H9 (cell line): ENCODE data around the gene IQSEC1. TPM values are rescaled to one million over a fixed set of nuclear protein-coding genes. Genes with fewer than 3 reads are reported as not detected.

ENCODE experiments used
- DNase-seq: peaks from one replicate; pipeline ENCODE4 v3.0.0-alpha.2; 2017
- H2AFZ ChIP-seq: one replicate; pipeline ENCODE4 v1.6.1; 2013; ENCODE audit warnings: mild to moderate bottlenecking, low read length, control low read depth, moderate library complexity
- H2AK5ac ChIP-seq: 2 replicates; pipeline ENCODE4 v1.6.1; 2013; ENCODE audit warnings: low read length, control low read depth, mixed read lengths; ENCODE audit not compliant: insufficient read length
- H2BK120ac ChIP-seq: one replicate; pipeline ENCODE4 v1.6.1; 2013; ENCODE audit warnings: low read depth, mild to moderate bottlenecking, low read length, control low read depth, inconsistent platforms; ENCODE audit not compliant: poor library complexity, severe bottlenecking
- H2BK12ac ChIP-seq: 2 replicates; pipeline ENCODE4 v1.6.1; 2013; ENCODE audit warnings: low read length, control low read depth, mixed read lengths, low read depth; ENCODE audit not compliant: insufficient read length
- H2BK15ac ChIP-seq: 2 replicates; pipeline ENCODE4 v1.6.1; 2013; ENCODE audit warnings: low read depth, low read length, control low read depth
- H2BK20ac ChIP-seq: one replicate; pipeline ENCODE4 v1.6.1; 2013; ENCODE audit warnings: low read depth, mild to moderate bottlenecking, low read length, control low read depth, inconsistent platforms; ENCODE audit not compliant: poor library complexity, severe bottlenecking
- H2BK5ac ChIP-seq: 2 replicates; pipeline ENCODE4 v1.6.1; 2013; ENCODE audit warnings: low read length, control low read depth, mixed read lengths; ENCODE audit not compliant: insufficient read length
- H3K14ac ChIP-seq: 2 replicates; pipeline ENCODE4 v1.6.1; 2013; ENCODE audit warnings: low read length, control low read depth; ENCODE audit not compliant: insufficient read depth
- H3K18ac ChIP-seq: 2 replicates; pipeline ENCODE4 v1.6.1; 2013; ENCODE audit warnings: low read depth, mild to moderate bottlenecking, mixed read lengths, low read length, control low read depth; ENCODE audit not compliant: insufficient read length
- H3K23ac ChIP-seq: 2 replicates; pipeline ENCODE4 v1.6.1; 2013; ENCODE audit warnings: low read length, control low read depth, mixed read lengths, low read depth; ENCODE audit not compliant: insufficient read length
- H3K23me2 ChIP-seq: 2 replicates; pipeline ENCODE4 v1.6.1; 2013; ENCODE audit warnings: low read depth, mild to moderate bottlenecking, mixed read lengths, low read length, control low read depth; ENCODE audit not compliant: insufficient read length, poor library complexity, severe bottlenecking
- H3K27ac ChIP-seq: 2 replicates; pipeline ENCODE4 v1.5.1; 2013; ENCODE audit warnings: low read length, control low read depth, mixed read lengths, low read depth; ENCODE audit not compliant: insufficient read length
- H3K27me3 ChIP-seq: 2 replicates; pipeline ENCODE4 v1.6.1; 2013; ENCODE audit warnings: low read length, control low read depth, inconsistent platforms; ENCODE audit not compliant: insufficient read depth
- H3K4ac ChIP-seq: 2 replicates; pipeline ENCODE4 v1.6.1; 2013; ENCODE audit warnings: low read depth, mild to moderate bottlenecking, control low read depth, inconsistent platforms, low read length, moderate library complexity
- H3K4me1 ChIP-seq: 2 replicates; pipeline ENCODE4 v1.6.1; 2013; ENCODE audit warnings: low read length, control low read depth, inconsistent platforms; ENCODE audit not compliant: insufficient read depth
- H3K4me2 ChIP-seq: 2 replicates; pipeline ENCODE4 v1.6.1; 2013; ENCODE audit warnings: low read length, control low read depth, mixed read lengths; ENCODE audit not compliant: insufficient read length, insufficient read depth
- H3K56ac ChIP-seq: 2 replicates; pipeline ENCODE4 v1.6.1; 2013; ENCODE audit warnings: low read depth, mild to moderate bottlenecking, mixed read lengths, low read length, control low read depth; ENCODE audit not compliant: insufficient read length
- H3K79me1 ChIP-seq: 2 replicates; pipeline ENCODE4 v1.6.1; 2013; ENCODE audit warnings: low read depth, mild to moderate bottlenecking, moderate library complexity, low read length, control low read depth, inconsistent platforms; ENCODE audit not compliant: insufficient read depth, poor library complexity, severe bottlenecking
- H3K79me2 ChIP-seq: 2 replicates; pipeline ENCODE4 v1.6.1; 2013; ENCODE audit warnings: low read length, control low read depth, inconsistent platforms; ENCODE audit not compliant: insufficient read depth
- H3K9ac ChIP-seq: 2 replicates; pipeline ENCODE4 v1.6.1; 2013; ENCODE audit warnings: low read length, control low read depth, mixed read lengths; ENCODE audit not compliant: insufficient read length; ENCODE audit errors: extremely low read depth
- H3K9me3 ChIP-seq: one replicate; pipeline ENCODE4 v1.6.1; 2013; ENCODE audit warnings: low read depth, low read length, inconsistent platforms; ENCODE audit not compliant: control insufficient read depth
- H3T11ph ChIP-seq: one replicate; pipeline ENCODE4 v1.6.1; 2013; ENCODE audit warnings: mild to moderate bottlenecking, low read length, control low read depth, inconsistent platforms
- H4K20me1 ChIP-seq: one replicate; pipeline ENCODE4 v1.6.1; 2013; ENCODE audit not compliant: control insufficient read depth, insufficient read length, insufficient read depth
- H4K5ac ChIP-seq: 2 replicates; pipeline ENCODE4 v1.6.1; 2013; ENCODE audit warnings: low read depth, mild to moderate bottlenecking, mixed read lengths, low read length, control low read depth; ENCODE audit not compliant: insufficient read length
- H4K8ac ChIP-seq: replicated peaks from 2 replicates; pipeline ENCODE4 v1.6.1; 2013; ENCODE audit warnings: low read length, control low read depth, mixed read lengths, low read depth; ENCODE audit not compliant: insufficient read length
- H4K91ac ChIP-seq: 2 replicates; pipeline ENCODE4 v1.6.1; 2013; ENCODE audit warnings: low read depth, mild to moderate bottlenecking, moderate library complexity, mixed read lengths, low read length, control low read depth; ENCODE audit not compliant: insufficient read length
- H3K27ac Mint-ChIP-seq, 3 experiments: 2 replicates in 2 of 3; 3 replicates in 1 of 3; pipeline ENCODE4 v1.8.0; 2020 to 2021; ENCODE audit warnings: mixed read lengths in 3 of 3, mild to moderate bottlenecking in 1 of 3, moderate library complexity in 1 of 3
- H3K27me3 Mint-ChIP-seq: 2 replicates; pipeline ENCODE4 v1.8.0; 2021; ENCODE audit warnings: low read depth, mild to moderate bottlenecking, moderate library complexity, mixed read lengths
- H3K36me3 Mint-ChIP-seq, 3 experiments: 2 replicates in 2 of 3; 3 replicates in 1 of 3; pipeline ENCODE4 v1.8.0; 2020 to 2021; ENCODE audit warnings: low read depth in 3 of 3, mixed read lengths in 3 of 3; ENCODE audit not compliant: insufficient read depth in 1 of 3
- H3K4me1 Mint-ChIP-seq, 2 experiments: 2 replicates each; pipeline ENCODE4 v1.8.0; 2020; ENCODE audit warnings: mixed read lengths in 2 of 2
- H3K4me3 Mint-ChIP-seq, 2 experiments: 2 replicates in 1 of 2; 3 replicates in 1 of 2; pipeline ENCODE4 v1.8.0; 2020 to 2021; ENCODE audit warnings: mild to moderate bottlenecking in 2 of 2, mixed read lengths in 2 of 2, moderate library complexity in 1 of 2
- H3K9me3 Mint-ChIP-seq, 2 experiments: 2 replicates in 1 of 2; 3 replicates in 1 of 2; pipeline ENCODE4 v1.8.0; 2020; ENCODE audit warnings: mild to moderate bottlenecking in 2 of 2, mixed read lengths in 2 of 2, moderate library complexity in 1 of 2
- CTCF ChIP-seq: fragments of 200-600 bp; sonication (generic); conservative IDR thresholded peaks from 3 replicates; pipeline ENCODE4 v1.8.0; 2021; ENCODE audit warnings: antibody characterized with exemption, mild to moderate bottlenecking
- WGBS: extraction: QIAGEN DNeasy Blood & Tissue Kit; methylation state at CpG from one replicate; pipeline ENCODE4 v1.1.7; 2013; ENCODE audit warnings: missing lambda C conversion rate, low lambda C conversion rate, mixed read lengths; ENCODE audit not compliant: insufficient read length; ENCODE audit errors: extremely low coverage; 5-methylcytosine and 5-hydroxymethylcytosine counted together
- total RNA-seq: library from RNA; stranded (reverse); gene quantifications from 2 replicates; pipeline ENCODE4 v1.2.1, GENCODE V29; 2021

IQSEC1 gene
- total RNA-seq, 1 experiment from 2014 or later, result 19.1 TPM

- H3K27ac Mint-ChIP-seq, result no peak overlapping the region
- Histone ChIP-seq H3K18ac (no peak overlapping the region), H2AK5ac (no peak overlapping the region), H3K27me3 (no peaks in the 10 kb centered on the region), H4K91ac (no peak overlapping the region), H2BK20ac (no peak overlapping the region), H3K79me1 (no peaks in the 10 kb centered on the region), H2AFZ (no peak overlapping the region), H3K56ac (no peak overlapping the region), H3K23ac (no peak overlapping the region), H3K4me1 (no peaks in the 10 kb centered on the region), H2BK15ac (no peak overlapping the region), H3K4ac (no peak overlapping the region), H3T11ph (no peak overlapping the region), H3K9ac (no peak overlapping the region), H3K27ac (no peak overlapping the region), H3K9me3 (no peaks in the 10 kb centered on the region), H3K4me2 (no peak overlapping the region), H3K23me2 (no peaks in the 10 kb centered on the region), H3K14ac (no peak overlapping the region), H4K8ac (no peak overlapping the region), H4K20me1 (no peaks in the 10 kb centered on the region), H3K79me2 (no peaks in the 10 kb centered on the region), H2BK12ac (no peak overlapping the region), H2BK5ac (no peak overlapping the region), H4K5ac (no peak overlapping the region), H2BK120ac (no peak overlapping the region)
- peaks cover 9 to 12% of the 10 kb centered on the region in 2 experiments for H3K4me1 Mint-ChIP-seq
- no peaks in the 10 kb centered on the region; the same call in 1 of the 2 replicates for H3K27me3 Mint-ChIP-seq
- WGBS, result no CpG with 5 or more reads among the region's 6 CpGs
- H3K4me3 Mint-ChIP-seq, result no peak overlapping the region
- H3K36me3 Mint-ChIP-seq, result no peaks in the 10 kb centered on the region; a peak in 1 of 7 replicates
- DNase-seq, result no peak
- H3K9me3 Mint-ChIP-seq, result no peaks in the 10 kb centered on the region; a peak in 1 of 5 replicates
- no peak for TF ChIP-seq CTCF
Measured at GRCh38 chr3:13051581-13051980, 21.6 kb downstream of the IQSEC1 start.
